NCI-H524 treated with DMSO at 0.1 percent for 48 hours (cell line): Measurements from ENCODE around the gene ABCD4.
"Not testable (repeated sequence)": the region's sequence is repeated elsewhere in the genome, so short reads cannot be mapped to it uniquely, and the experiment has no call there.

Experiments used
- DNase-seq: peaks from one replicate; lab custom pipeline; 2025; lab: John Stamatoyannopoulos, UW

Gene ABCD4

GRCh38 chr14:74302152-74302628 is 544 bp downstream of the ABCD4 start:
- peak; percentile 26 for DNase-seq

- no peak for DNase-seq
Measured at GRCh38 chr14:74301594-74302151, 1.1 kb downstream of the ABCD4 start.

- no peak for DNase-seq
Measured at GRCh38 chr14:74299061-74299545, 3.6 kb downstream of the ABCD4 start.

GRCh38 chr14:74297986-74298385 is 4.7 kb downstream of the ABCD4 start:
- DNase-seq = no peak

- no peak for DNase-seq
Measured at GRCh38 chr14:74296037-74296467, 6.7 kb downstream of the ABCD4 start.

GRCh38 chr14:74293606-74294005 is 9.1 kb downstream of the ABCD4 start:
- DNase-seq = no peak

GRCh38 chr14:74292061-74292460 is 10.7 kb downstream of the ABCD4 start:
- DNase-seq = no peak

- peak; percentile 31 for DNase-seq
Measured at GRCh38 chr14:74290415-74290814, 12.3 kb downstream of the ABCD4 start.

- no peak for DNase-seq
Measured at GRCh38 chr14:74289801-74290200, 12.9 kb downstream of the ABCD4 start.

GRCh38 chr14:74286736-74287135 is 16.0 kb downstream of the ABCD4 start:
- no peak for DNase-seq

GRCh38 chr14:74281069-74281468 is 21.7 kb downstream of the ABCD4 start:
- no peak for DNase-seq

- no peak for DNase-seq
Measured at GRCh38 chr14:74278080-74278479, 24.7 kb downstream of the ABCD4 start.

GRCh38 chr14:74275241-74275841 is 27.4 kb downstream of the ABCD4 start:
- DNase-seq = peak; percentile 99

- no peak for DNase-seq
Measured at GRCh38 chr14:74271365-74271764, 31.4 kb downstream of the ABCD4 start.

- not testable (repeated sequence) for DNase-seq
Measured at GRCh38 chr14:74270382-74271177, 32.2 kb downstream of the ABCD4 start.

GRCh38 chr14:74267588-74267987 is 35.1 kb downstream of the ABCD4 start:
- no peak for DNase-seq

GRCh38 chr14:74265301-74265965 is 37.3 kb downstream of the ABCD4 start:
- DNase-seq = peak; percentile 73

GRCh38 chr14:74263921-74264320 is 38.8 kb downstream of the ABCD4 start:
- DNase-seq = no peak

GRCh38 chr14:74263181-74263580 is 39.6 kb downstream of the ABCD4 start:
- DNase-seq = no peak

GRCh38 chr14:74262076-74262475 is 40.7 kb downstream of the ABCD4 start:
- DNase-seq = no peak

GRCh38 chr14:74261288-74261687 is 41.4 kb downstream of the ABCD4 start:
- DNase-seq = no peak

- DNase-seq = no peak
Measured at GRCh38 chr14:74260525-74261233, 42.1 kb downstream of the ABCD4 start.
